Nephron (organoid): ENCODE results near the gene MYO1B.
A peak's percentile ranks its signal among the peaks of the same experiment; 100 is the strongest.

ENCODE experiments used
- H3K27ac Mint-ChIP-seq, 3 experiments: 2 replicates each; pipeline ENCODE4 v1.8.0; 2020; ENCODE audit warnings: mixed read lengths in 3 of 3, mild to moderate bottlenecking in 2 of 3, moderate library complexity in 1 of 3
- H3K27me3 Mint-ChIP-seq: 2 replicates; pipeline ENCODE4 v1.8.0; 2021; ENCODE audit warnings: low read depth, mild to moderate bottlenecking, moderate library complexity, mixed read lengths
- H3K36me3 Mint-ChIP-seq: 2 replicates; pipeline ENCODE4 v1.8.0; 2020; ENCODE audit warnings: low read depth, mixed read lengths
- H3K4me1 Mint-ChIP-seq: 2 replicates; pipeline ENCODE4 v1.8.0; 2020; ENCODE audit warnings: mixed read lengths
- H3K4me3 Mint-ChIP-seq, 3 experiments: 2 replicates each; pipeline ENCODE4 v1.8.0; 2020; ENCODE audit warnings: mild to moderate bottlenecking in 3 of 3, mixed read lengths in 3 of 3, moderate library complexity in 2 of 3
- H3K9me3 Mint-ChIP-seq: 2 replicates; pipeline ENCODE4 v1.8.0; 2020; ENCODE audit warnings: mixed read lengths
- TF ChIP-seq, protein P1 (sequence below), 3 experiments: fragments of 200-600 bp; sonication (generic); IDR thresholded peaks; one replicate each; pipeline ENCODE4 v1.5.0; 2021; ENCODE audit warnings: antibody characterized with exemption in 3 of 3; ENCODE audit not compliant: unreplicated experiment in 3 of 3

Gene MYO1B

GRCh38 chr2:191351298-191351697 is 106.1 kb downstream of the MYO1B start:
- no peak overlapping the region for H3K27ac Mint-ChIP-seq

DNA sequence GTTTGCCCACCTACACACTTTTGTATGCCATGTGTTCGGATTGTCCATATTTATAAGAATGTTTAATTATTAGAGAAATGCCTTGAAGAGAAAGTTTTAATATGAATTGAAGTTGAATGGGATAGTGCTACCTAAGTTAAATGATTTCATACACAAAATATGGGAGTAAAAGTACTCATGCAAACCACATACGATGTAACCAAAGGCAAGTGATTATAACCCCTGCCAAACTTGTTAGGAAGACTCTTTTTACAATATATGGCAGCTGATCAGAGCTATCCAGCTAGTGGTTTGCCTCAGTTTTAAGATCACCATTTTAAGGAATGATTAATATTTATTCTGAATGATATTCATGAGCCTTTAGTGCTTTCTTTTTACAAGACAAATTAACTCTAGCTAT is 106.7 kb downstream of the MYO1B start:
- TF ChIP-seq, protein P1, sequence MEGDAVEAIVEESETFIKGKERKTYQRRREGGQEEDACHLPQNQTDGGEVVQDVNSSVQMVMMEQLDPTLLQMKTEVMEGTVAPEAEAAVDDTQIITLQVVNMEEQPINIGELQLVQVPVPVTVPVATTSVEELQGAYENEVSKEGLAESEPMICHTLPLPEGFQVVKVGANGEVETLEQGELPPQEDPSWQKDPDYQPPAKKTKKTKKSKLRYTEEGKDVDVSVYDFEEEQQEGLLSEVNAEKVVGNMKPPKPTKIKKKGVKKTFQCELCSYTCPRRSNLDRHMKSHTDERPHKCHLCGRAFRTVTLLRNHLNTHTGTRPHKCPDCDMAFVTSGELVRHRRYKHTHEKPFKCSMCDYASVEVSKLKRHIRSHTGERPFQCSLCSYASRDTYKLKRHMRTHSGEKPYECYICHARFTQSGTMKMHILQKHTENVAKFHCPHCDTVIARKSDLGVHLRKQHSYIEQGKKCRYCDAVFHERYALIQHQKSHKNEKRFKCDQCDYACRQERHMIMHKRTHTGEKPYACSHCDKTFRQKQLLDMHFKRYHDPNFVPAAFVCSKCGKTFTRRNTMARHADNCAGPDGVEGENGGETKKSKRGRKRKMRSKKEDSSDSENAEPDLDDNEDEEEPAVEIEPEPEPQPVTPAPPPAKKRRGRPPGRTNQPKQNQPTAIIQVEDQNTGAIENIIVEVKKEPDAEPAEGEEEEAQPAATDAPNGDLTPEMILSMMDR (IDR thresholded peaks at IDR 0.05; ENCODE audit: unreplicated experiment in 3 of 3) = no peak
- no peak overlapping the region for H3K4me3 Mint-ChIP-seq
- H3K4me1 Mint-ChIP-seq = peaks cover 6% of the 10 kb centered on the region
- H3K27me3 Mint-ChIP-seq = no peaks in the 10 kb centered on the region
- peaks cover 60% of the 10 kb centered on the region for H3K36me3 Mint-ChIP-seq
- H3K27ac Mint-ChIP-seq = no peak overlapping the region
- H3K9me3 Mint-ChIP-seq = no peaks in the 10 kb centered on the region

More at GRCh38 chr2:191351298-191351697, 106.1 kb downstream of the MYO1B start:
- Mint-ChIP-seq H3K4me1 (peaks cover 6% of the 10 kb centered on the region), H3K27me3 (no peaks in the 10 kb centered on the region), H3K36me3 (peaks cover 58% of the 10 kb centered on the region), H3K4me3 (no peak overlapping the region), H3K9me3 (no peaks in the 10 kb centered on the region)
- TF ChIP-seq, protein P1 (IDR thresholded peaks at IDR 0.05; ENCODE audit: unreplicated experiment in 3 of 3) = no peak

- TF ChIP-seq, protein P1 (IDR thresholded peaks at IDR 0.05; ENCODE audit: unreplicated experiment in 3 of 3) = no peak
- Mint-ChIP-seq H3K27me3 (no peaks in the 10 kb centered on the region), H3K27ac (no peak overlapping the region), H3K4me1 (peaks cover 6% of the 10 kb centered on the region), H3K36me3 (peaks cover 58% of the 10 kb centered on the region), H3K9me3 (no peaks in the 10 kb centered on the region), H3K4me3 (no peak overlapping the region)
These were observed 107.3 kb downstream of the MYO1B start for GRCh38 chr2:191352536-191352935.

DNA sequence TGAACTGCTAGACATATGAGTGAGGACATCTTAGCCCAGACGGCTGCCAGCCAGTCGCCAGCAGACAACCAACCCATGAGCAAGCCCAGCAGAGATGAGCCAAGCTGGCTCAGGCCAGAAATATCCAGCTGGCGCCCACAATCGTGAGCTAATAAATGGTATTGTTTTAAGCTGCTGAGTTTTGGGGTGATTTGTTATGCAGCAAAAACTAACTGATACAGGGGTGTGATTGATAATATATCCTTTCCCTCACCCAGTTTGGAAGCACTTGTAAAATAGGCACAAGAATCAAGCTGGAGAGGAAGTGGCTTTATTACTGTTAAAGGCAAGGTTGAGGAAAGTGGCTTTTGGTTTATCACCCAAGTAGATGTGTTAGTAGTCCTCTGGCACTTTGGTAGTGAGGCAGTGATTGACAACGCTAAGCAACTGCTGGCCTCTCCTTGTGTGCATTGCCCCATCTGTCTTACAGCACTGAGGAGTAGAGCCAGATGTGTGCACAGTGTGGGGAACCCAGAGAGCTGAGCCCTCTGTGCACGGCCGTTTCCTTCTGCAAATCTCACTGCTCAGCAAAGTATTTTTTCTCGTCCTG is 110.1 kb downstream of the MYO1B start:
- Mint-ChIP-seq H3K4me3 (no peak overlapping the region), H3K36me3 (peaks cover 42% of the 10 kb centered on the region), H3K27me3 (no peaks in the 10 kb centered on the region), H3K9me3 (no peaks in the 10 kb centered on the region), H3K27ac (no peak overlapping the region), H3K4me1 (peaks cover 18% of the 10 kb centered on the region)
- TF ChIP-seq, protein P1 (IDR thresholded peaks at IDR 0.05; ENCODE audit: unreplicated experiment in 3 of 3) = no peak

- no peaks in the 10 kb centered on the region for H3K27me3 Mint-ChIP-seq
- TF ChIP-seq, protein P1 (IDR thresholded peaks at IDR 0.05; ENCODE audit: unreplicated experiment in 3 of 3) = no peak
- peak overlapping the region; percentile 2 to 81 (median 69) for H3K27ac Mint-ChIP-seq
- H3K4me1 Mint-ChIP-seq = peaks cover 21% of the 10 kb centered on the region
- H3K36me3 Mint-ChIP-seq = peaks cover 42% of the 10 kb centered on the region
- no peak overlapping the region for H3K4me3 Mint-ChIP-seq
- H3K9me3 Mint-ChIP-seq = no peaks in the 10 kb centered on the region
These were observed 112.5 kb downstream of the MYO1B start for GRCh38 chr2:191357678-191358077.

DNA sequence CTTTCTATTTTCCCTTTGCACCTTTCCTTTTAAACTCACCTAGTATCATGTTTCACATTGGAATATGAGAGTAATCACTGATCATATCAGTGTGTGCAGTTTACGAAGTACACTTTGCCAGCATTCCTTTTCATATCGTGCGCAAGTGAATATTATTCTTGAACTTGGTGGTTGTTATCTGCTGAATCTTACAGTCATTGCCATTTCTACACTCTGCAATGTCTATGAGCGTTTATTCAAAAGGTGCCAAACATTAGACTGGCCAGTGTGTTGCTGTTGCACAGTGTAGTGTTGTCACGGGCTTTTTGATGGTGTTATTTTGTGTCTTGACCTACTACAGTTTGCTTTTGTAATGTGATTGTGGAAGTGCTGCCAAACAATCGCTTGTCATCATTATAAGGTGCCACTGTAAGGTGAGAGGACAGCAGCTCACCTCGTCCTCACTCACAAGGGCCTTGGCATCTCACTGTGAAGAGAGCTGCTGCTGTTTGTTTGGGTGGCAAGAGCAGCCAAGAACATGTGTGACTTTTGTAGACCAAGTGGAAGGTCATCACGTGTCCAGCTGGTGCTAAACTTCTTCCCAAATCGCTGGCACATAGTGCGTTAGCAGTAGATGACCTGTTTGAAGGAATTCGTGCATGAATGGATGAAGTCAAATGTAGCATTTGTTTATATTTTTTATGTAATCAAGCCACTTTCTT is 113.3 kb downstream of the MYO1B start:
- Mint-ChIP-seq H3K27me3 (no peaks in the 10 kb centered on the region), H3K4me3 (no peak overlapping the region), H3K9me3 (no peaks in the 10 kb centered on the region), H3K27ac (peak overlapping the region; percentile 69 to 84 (median 81)), H3K36me3 (peaks cover 42% of the 10 kb centered on the region), H3K4me1 (peaks cover 24% of the 10 kb centered on the region)
- TF ChIP-seq, protein P1 (IDR thresholded peaks at IDR 0.05; ENCODE audit: unreplicated experiment in 3 of 3) = no peak
